HEK293T (cell line): ENCODE data around the gene SYNJ2.

ENCODE experiments used
- ARNT ChIP-seq: fragments of 450-650 bp; IDR thresholded peaks from 2 replicates; pipeline ENCODE4 v1.6.1; 2017; ENCODE audit warnings: mild to moderate bottlenecking
- BHLHE40 ChIP-seq: fragments of 450-650 bp; IDR thresholded peaks from 2 replicates; pipeline ENCODE4 v1.6.1; 2016; ENCODE audit warnings: mild to moderate bottlenecking, moderate library complexity, borderline replicate concordance
- FOXA1 ChIP-seq: fragments of 450-650 bp; IDR thresholded peaks from 2 replicates; pipeline ENCODE4 v1.6.1; 2016; ENCODE audit warnings: mild to moderate bottlenecking
- FOXK2 ChIP-seq: fragments of 450-650 bp; IDR thresholded peaks from 2 replicates; pipeline ENCODE4 v1.6.1; 2016; ENCODE audit warnings: mild to moderate bottlenecking
- FOXM1 ChIP-seq: fragments of 450-650 bp; IDR thresholded peaks from 2 replicates; pipeline ENCODE4 v1.6.1; 2017; ENCODE audit warnings: mild to moderate bottlenecking, borderline replicate concordance
- HDGF ChIP-seq: fragments of 450-650 bp; IDR thresholded peaks from 2 replicates; pipeline ENCODE4 v1.6.1; 2017; ENCODE audit warnings: antibody characterized with exemption, borderline replicate concordance
- SP1 ChIP-seq: fragments of 450-650 bp; IDR thresholded peaks from 2 replicates; pipeline ENCODE4 v1.6.1; 2017
- TARDBP ChIP-seq: fragments of 450-650 bp; IDR thresholded peaks from 2 replicates; pipeline ENCODE4 v1.6.1; 2016
- ZNF384 ChIP-seq: fragments of 450-650 bp; IDR thresholded peaks from 2 replicates; pipeline ENCODE4 v1.6.1; 2016

- no peak for TF ChIP-seq FOXM1
- TF ChIP-seq ARNT, result no peak
- TF ChIP-seq SP1, result no peak
- no peak for TF ChIP-seq FOXA1
- no peak for TF ChIP-seq ZNF384
- no peak for TF ChIP-seq BHLHE40
- TF ChIP-seq HDGF, result no peak
- no peak for TF ChIP-seq FOXK2
- no peak for TF ChIP-seq TARDBP
These were observed 96.7 kb downstream of the SYNJ2 start for GRCh38 chr6:158078320-158078719.
